Esophagus muscularis mucosa (tissue), 3 donors: Measurements from ENCODE around the gene ST6GAL1.

ENCODE experiments used
- POLR2A ChIP-seq: fragments of 450-650 bp; IDR thresholded peaks from one replicate; pipeline ENCODE4 v1.6.1; 2017; ENCODE audit warnings: antibody characterized with exemption, moderate library complexity, mild to moderate bottlenecking, low read depth
- POLR2AphosphoS5 ChIP-seq, 2 donors: sonication (generic); formaldehyde crosslinking; IDR thresholded peaks; one replicate each; pipeline ENCODE4 v1.6.1; 2017; ENCODE audit warnings: antibody characterized with exemption in 2 of 2
- TF ChIP-seq, protein P1 (sequence below), 3 experiments: fragments of 200-600 bp in 2 of 3; fragments of 450-650 bp in 1 of 3; sonication (generic) in 2 of 3; IDR thresholded peaks; one replicate each; pipeline ENCODE4 v1.5.1; 2017 to 2019; ENCODE audit warnings: antibody characterized with exemption in 3 of 3, mild to moderate bottlenecking in 2 of 3, moderate library complexity in 1 of 3

DNA sequence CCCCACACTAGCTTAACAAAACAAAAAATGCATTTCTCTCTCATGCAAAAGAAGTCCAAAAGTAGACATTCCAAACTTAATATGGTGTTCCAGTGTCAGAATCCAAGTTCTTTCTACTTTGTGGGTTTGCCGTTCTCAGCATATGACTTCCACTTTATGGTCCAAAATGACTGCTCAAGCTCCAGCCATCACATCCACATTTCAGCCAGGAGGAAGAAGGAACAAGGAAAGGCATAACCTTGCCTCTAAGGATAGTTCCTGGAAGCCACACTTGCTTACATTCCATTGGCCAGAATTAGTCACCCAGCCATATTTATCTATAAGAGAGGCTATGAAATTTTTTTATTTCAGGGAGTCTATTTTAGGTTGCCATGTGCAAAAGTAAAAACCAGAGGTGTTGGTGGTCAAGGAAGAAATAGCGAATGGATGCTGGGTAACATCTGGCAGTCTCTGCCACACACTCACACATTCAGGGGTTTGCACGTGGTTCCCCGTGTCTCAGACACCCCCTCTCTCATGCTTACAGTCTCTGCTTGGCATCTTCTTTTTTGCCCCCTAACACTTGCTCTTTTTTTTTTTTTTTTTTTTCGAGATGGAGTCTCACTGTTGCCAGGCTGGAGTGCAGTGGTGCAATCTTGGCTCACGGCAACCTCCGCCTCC lies 139.7 kb downstream of the ST6GAL1 start:
- TF ChIP-seq, protein P1, sequence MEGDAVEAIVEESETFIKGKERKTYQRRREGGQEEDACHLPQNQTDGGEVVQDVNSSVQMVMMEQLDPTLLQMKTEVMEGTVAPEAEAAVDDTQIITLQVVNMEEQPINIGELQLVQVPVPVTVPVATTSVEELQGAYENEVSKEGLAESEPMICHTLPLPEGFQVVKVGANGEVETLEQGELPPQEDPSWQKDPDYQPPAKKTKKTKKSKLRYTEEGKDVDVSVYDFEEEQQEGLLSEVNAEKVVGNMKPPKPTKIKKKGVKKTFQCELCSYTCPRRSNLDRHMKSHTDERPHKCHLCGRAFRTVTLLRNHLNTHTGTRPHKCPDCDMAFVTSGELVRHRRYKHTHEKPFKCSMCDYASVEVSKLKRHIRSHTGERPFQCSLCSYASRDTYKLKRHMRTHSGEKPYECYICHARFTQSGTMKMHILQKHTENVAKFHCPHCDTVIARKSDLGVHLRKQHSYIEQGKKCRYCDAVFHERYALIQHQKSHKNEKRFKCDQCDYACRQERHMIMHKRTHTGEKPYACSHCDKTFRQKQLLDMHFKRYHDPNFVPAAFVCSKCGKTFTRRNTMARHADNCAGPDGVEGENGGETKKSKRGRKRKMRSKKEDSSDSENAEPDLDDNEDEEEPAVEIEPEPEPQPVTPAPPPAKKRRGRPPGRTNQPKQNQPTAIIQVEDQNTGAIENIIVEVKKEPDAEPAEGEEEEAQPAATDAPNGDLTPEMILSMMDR (IDR thresholded peaks at IDR 0.05), result no peak
- TF ChIP-seq POLR2A (no peak), POLR2AphosphoS5 (IDR thresholded peaks at IDR 0.05) (no peak)
